SK-N-SH (cell line): ENCODE data around the gene HAUS5. TPM values are rescaled to one million over a fixed set of nuclear protein-coding genes. Genes with fewer than 3 reads are reported as not detected.

Experiments
- CTCF ChIA-PET: fragments of 300-600, 350-600 bp; formaldehyde crosslinking; extraction: SDS; loops from one replicate; lab custom pipeline; 2021; lab: Yijun Ruan, JAX
- POLR2A ChIA-PET: fragments of 350-600 bp; sonication (Branson Sonifier 250); formaldehyde crosslinking; extraction: SDS; loops from one replicate; lab custom pipeline; 2020; ENCODE audit warnings: antibody characterized with exemption, inconsistent platforms; lab: Yijun Ruan, JAX
- DNase-seq: peaks from one replicate; pipeline ENCODE4 v3.0.0; 2012
- H2AFZ ChIP-seq: fragments of 200-600 bp; sonication (generic); 2 replicates; pipeline ENCODE4 v1.8.1; 2016; ENCODE audit warnings: antibody characterized with exemption, mild to moderate bottlenecking, low read depth
- H3F3A ChIP-seq: fragments of 200-600 bp; sonication (generic); replicated peaks from 2 replicates; pipeline ENCODE3; 2016; ENCODE audit warnings: antibody characterized with exemption, mild to moderate bottlenecking; ENCODE audit not compliant: insufficient read depth
- H3K27ac ChIP-seq, 2 experiments: fragments of 200-500 bp in 1 of 2; fragments of 200-600 bp in 1 of 2; sonication (Bioruptor generic) in 1 of 2; sonication (generic), shearing (Covaris generic) in 1 of 2; 2 replicates each; pipeline versions ENCODE4 v1.5.1 to v1.6.1; 2014 to 2016; ENCODE audit warnings: low read depth in 2 of 2, inconsistent platforms in 1 of 2, low read length in 1 of 2, mild to moderate bottlenecking in 1 of 2, mixed read lengths in 1 of 2
- H3K27me3 ChIP-seq: fragments of 200-600 bp; sonication (generic), shearing (Covaris generic); 2 replicates; pipeline ENCODE4 v1.6.1; 2016; ENCODE audit warnings: mixed run types; ENCODE audit not compliant: insufficient read depth
- H3K36me3 ChIP-seq, 2 experiments: fragments of 200-500 bp in 1 of 2; fragments of 200-600 bp in 1 of 2; sonication (Bioruptor generic) in 1 of 2; sonication (generic) in 1 of 2; replicated peaks in 1 of 2; 2 replicates each; pipeline versions ENCODE3 to v1.5.1; 2014 to 2016; ENCODE audit warnings: low read length in 1 of 2, mild to moderate bottlenecking in 1 of 2; ENCODE audit not compliant: insufficient read depth in 2 of 2, control insufficient read depth in 1 of 2
- H3K4me1 ChIP-seq, 2 experiments: fragments of 200-500 bp in 1 of 2; fragments of 200-600 bp in 1 of 2; sonication (Bioruptor generic) in 1 of 2; sonication (generic), shearing (Covaris generic) in 1 of 2; 2 replicates each; pipeline versions ENCODE4 v1.5.1 to v1.6.1; 2014 to 2016; ENCODE audit warnings: low read depth in 1 of 2, low read length in 1 of 2, mixed run types in 1 of 2; ENCODE audit not compliant: insufficient read depth in 2 of 2, control insufficient read depth in 1 of 2
- H3K4me2 ChIP-seq: fragments of 200-600 bp; sonication (generic), shearing (Covaris generic); 2 replicates; pipeline ENCODE4 v1.6.1; 2017; ENCODE audit warnings: mixed run types
- H3K4me3 ChIP-seq, 2 experiments: fragments of 200-500 bp in 1 of 2; fragments of 200-600 bp in 1 of 2; sonication (Bioruptor generic) in 1 of 2; sonication (generic), shearing (Covaris generic) in 1 of 2; 2 replicates each; pipeline versions ENCODE4 v1.5.1 to v1.8.1; 2014 to 2016; ENCODE audit warnings: low read depth in 2 of 2, inconsistent platforms in 1 of 2, low read length in 1 of 2, mild to moderate bottlenecking in 1 of 2, mixed read lengths in 1 of 2, moderate library complexity in 1 of 2
- H3K79me2 ChIP-seq: fragments of 200-600 bp; sonication (generic); 2 replicates; pipeline ENCODE4 v1.8.1; 2017; ENCODE audit warnings: mild to moderate bottlenecking; ENCODE audit not compliant: insufficient read depth
- H3K9ac ChIP-seq: fragments of 200-600 bp; sonication (generic); 2 replicates; pipeline ENCODE4 v1.6.1; 2017; ENCODE audit warnings: mixed run types
- H3K9me2 ChIP-seq: fragments of 200-600 bp; sonication (generic); 2 replicates; pipeline ENCODE4 v1.6.1; 2017; ENCODE audit warnings: mixed run types
- H3K9me3 ChIP-seq: fragments of 200-600 bp; sonication (generic); 2 replicates; pipeline ENCODE4 v1.6.1; 2017; ENCODE audit warnings: mixed run types, mild to moderate bottlenecking, moderate library complexity
- H4K20me1 ChIP-seq: fragments of 200-600 bp; sonication (generic); 2 replicates; pipeline ENCODE4 v1.6.1; 2017; ENCODE audit warnings: mild to moderate bottlenecking, mixed run types; ENCODE audit not compliant: insufficient read depth
- CHD2 ChIP-seq: fragments of 150-350 bp; IDR thresholded peaks from 2 replicates; pipeline ENCODE4 v1.6.1; 2018; ENCODE audit warnings: low read length; ENCODE audit not compliant: partially characterized antibody
- ELF1 ChIP-seq: IDR thresholded peaks from 2 replicates; pipeline ENCODE4 v1.4.0; 2012
- FOSL2 ChIP-seq: IDR thresholded peaks from 2 replicates; pipeline ENCODE4 v1.4.0; 2012; ENCODE audit warnings: low read depth, mild to moderate bottlenecking, moderate library complexity, borderline replicate concordance
- RXRA ChIP-seq: IDR thresholded peaks from 2 replicates; pipeline ENCODE4 v1.4.0; 2012; ENCODE audit warnings: low read depth, mild to moderate bottlenecking, borderline replicate concordance
- TCF12 ChIP-seq: IDR thresholded peaks from 2 replicates; pipeline ENCODE4 v1.4.0; 2012
- WGBS: methylation state at CpG from one replicate; pipeline ENCODE4 v1.1.6; 2017; ENCODE audit warnings: low lambda C conversion rate; 5-methylcytosine and 5-hydroxymethylcytosine counted together
- polyA plus RNA-seq, 3 experiments: library from polyadenylated mRNA; depleted of rRNA; stranded (reverse); fragments of >200 nt; gene quantifications; 2 replicates each; pipeline ENCODE4 v1.2.3, GENCODE V29; 2012
- TF ChIP-seq, protein P1 (sequence below): IDR thresholded peaks from 2 replicates; pipeline ENCODE4; 2012
- TF ChIP-seq, protein P2 (sequence below): IDR thresholded peaks from 2 replicates; pipeline ENCODE4 v1.6.1; 2012; ENCODE audit warnings: mild to moderate bottlenecking, low read depth, low read length, moderate library complexity
- TF ChIP-seq, protein P3 (sequence below): IDR thresholded peaks from 2 replicates; pipeline ENCODE4 v1.4.0; 2012; ENCODE audit warnings: low read depth, borderline replicate concordance

HAUS5 gene
- polyA plus RNA-seq, 1 of the 3 experiments (the other 2 are of a cell fraction), result 7.1 TPM

DNA sequence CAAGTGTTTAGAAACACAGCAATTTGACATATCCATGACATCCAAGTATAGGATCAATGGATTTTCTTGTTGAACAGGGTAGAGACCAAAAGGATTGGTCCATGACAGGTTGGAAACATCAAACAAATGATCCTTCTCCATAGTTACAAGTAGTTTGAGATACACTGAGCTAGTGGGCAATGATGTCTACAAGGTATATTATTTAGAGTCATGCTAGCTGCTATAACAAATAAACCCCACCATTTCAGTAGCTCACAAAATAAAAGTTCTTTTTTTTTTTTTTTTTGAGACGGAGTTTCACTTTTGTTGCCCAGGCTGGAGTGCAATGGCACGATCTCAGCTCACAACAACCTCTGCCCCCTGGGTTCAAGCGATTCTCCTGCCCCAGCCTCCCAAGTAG, 4.9 kb upstream of the HAUS5 start:
- 0 out of 2 replicates have a peak, but pooled peaks cover 4% of the 10 kb centered on the region for H3K9me3 ChIP-seq
- CTCF ChIA-PET, result interaction anchor here (1.1 to 2.1 kb wide), 3 partner anchors 52 to 97 kb away, joined by 3 to 5 read pairs (median 5); no protein-coding TSS in a partner anchor
- WGBS, result 13% methylated on average over 3 of the region's 3 CpGs

More for the DNA sequence above, 4.9 kb upstream of the HAUS5 start:
- Histone ChIP-seq H3K9me2 (no peaks in the 10 kb centered on the region), H3K9ac (no peak overlapping the region), H3K27me3 (peaks cover 8% of the 10 kb centered on the region; the same call in 1 of the 2 replicates), H2AFZ (no peak overlapping the region), H3K36me3 (no peaks in the 10 kb centered on the region), H3F3A (no peaks in the 10 kb centered on the region), H4K20me1 (no peaks in the 10 kb centered on the region), H3K4me2 (no peak overlapping the region), H3K79me2 (no peaks in the 10 kb centered on the region), H3K27ac (no peak overlapping the region), H3K4me1 (peaks cover 0 to 4% of the 10 kb centered on the region in 2 experiments; a peak in 1 of 4 replicates), H3K4me3 (no peak overlapping the region)
- no peak for DNase-seq
- POLR2A ChIA-PET, result no interaction called here
- no peak for TF ChIP-seq ELF1
- TF ChIP-seq TCF12, result no peak
- no peak for TF ChIP-seq RXRA
- no peak for TF ChIP-seq FOSL2
- TF ChIP-seq CHD2, result no peak
- TF ChIP-seq, protein P1, sequence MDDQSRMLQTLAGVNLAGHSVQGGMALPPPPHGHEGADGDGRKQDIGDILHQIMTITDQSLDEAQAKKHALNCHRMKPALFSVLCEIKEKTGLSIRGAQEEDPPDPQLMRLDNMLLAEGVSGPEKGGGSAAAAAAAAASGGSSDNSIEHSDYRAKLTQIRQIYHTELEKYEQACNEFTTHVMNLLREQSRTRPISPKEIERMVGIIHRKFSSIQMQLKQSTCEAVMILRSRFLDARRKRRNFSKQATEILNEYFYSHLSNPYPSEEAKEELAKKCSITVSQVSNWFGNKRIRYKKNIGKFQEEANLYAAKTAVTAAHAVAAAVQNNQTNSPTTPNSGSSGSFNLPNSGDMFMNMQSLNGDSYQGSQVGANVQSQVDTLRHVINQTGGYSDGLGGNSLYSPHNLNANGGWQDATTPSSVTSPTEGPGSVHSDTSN, result no peak
- TF ChIP-seq, protein P2, sequence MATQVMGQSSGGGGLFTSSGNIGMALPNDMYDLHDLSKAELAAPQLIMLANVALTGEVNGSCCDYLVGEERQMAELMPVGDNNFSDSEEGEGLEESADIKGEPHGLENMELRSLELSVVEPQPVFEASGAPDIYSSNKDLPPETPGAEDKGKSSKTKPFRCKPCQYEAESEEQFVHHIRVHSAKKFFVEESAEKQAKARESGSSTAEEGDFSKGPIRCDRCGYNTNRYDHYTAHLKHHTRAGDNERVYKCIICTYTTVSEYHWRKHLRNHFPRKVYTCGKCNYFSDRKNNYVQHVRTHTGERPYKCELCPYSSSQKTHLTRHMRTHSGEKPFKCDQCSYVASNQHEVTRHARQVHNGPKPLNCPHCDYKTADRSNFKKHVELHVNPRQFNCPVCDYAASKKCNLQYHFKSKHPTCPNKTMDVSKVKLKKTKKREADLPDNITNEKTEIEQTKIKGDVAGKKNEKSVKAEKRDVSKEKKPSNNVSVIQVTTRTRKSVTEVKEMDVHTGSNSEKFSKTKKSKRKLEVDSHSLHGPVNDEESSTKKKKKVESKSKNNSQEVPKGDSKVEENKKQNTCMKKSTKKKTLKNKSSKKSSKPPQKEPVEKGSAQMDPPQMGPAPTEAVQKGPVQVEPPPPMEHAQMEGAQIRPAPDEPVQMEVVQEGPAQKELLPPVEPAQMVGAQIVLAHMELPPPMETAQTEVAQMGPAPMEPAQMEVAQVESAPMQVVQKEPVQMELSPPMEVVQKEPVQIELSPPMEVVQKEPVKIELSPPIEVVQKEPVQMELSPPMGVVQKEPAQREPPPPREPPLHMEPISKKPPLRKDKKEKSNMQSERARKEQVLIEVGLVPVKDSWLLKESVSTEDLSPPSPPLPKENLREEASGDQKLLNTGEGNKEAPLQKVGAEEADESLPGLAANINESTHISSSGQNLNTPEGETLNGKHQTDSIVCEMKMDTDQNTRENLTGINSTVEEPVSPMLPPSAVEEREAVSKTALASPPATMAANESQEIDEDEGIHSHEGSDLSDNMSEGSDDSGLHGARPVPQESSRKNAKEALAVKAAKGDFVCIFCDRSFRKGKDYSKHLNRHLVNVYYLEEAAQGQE, result no peak
- TF ChIP-seq, protein P3, sequence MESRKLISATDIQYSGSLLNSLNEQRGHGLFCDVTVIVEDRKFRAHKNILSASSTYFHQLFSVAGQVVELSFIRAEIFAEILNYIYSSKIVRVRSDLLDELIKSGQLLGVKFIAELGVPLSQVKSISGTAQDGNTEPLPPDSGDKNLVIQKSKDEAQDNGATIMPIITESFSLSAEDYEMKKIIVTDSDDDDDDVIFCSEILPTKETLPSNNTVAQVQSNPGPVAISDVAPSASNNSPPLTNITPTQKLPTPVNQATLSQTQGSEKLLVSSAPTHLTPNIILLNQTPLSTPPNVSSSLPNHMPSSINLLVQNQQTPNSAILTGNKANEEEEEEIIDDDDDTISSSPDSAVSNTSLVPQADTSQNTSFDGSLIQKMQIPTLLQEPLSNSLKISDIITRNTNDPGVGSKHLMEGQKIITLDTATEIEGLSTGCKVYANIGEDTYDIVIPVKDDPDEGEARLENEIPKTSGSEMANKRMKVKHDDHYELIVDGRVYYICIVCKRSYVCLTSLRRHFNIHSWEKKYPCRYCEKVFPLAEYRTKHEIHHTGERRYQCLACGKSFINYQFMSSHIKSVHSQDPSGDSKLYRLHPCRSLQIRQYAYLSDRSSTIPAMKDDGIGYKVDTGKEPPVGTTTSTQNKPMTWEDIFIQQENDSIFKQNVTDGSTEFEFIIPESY, result no peak
